SK-N-SH (cell line): ENCODE measurements around the gene GOPC. TPM values are rescaled to one million over a fixed set of nuclear protein-coding genes. Genes with fewer than 3 reads are reported as not detected.

Source experiments
- CTCF ChIA-PET: fragments of 300-600, 350-600 bp; formaldehyde crosslinking; extraction: SDS; loops from one replicate; lab custom pipeline; 2021; lab: Yijun Ruan, JAX
- POLR2A ChIA-PET: fragments of 350-600 bp; sonication (Branson Sonifier 250); formaldehyde crosslinking; extraction: SDS; loops from one replicate; lab custom pipeline; 2020; ENCODE audit warnings: antibody characterized with exemption, inconsistent platforms; lab: Yijun Ruan, JAX
- DNase-seq: peaks from one replicate; pipeline ENCODE4 v3.0.0; 2012
- H2AFZ ChIP-seq: fragments of 200-600 bp; sonication (generic); 2 replicates; pipeline ENCODE4 v1.8.1; 2016; ENCODE audit warnings: antibody characterized with exemption, mild to moderate bottlenecking, low read depth
- H3F3A ChIP-seq: fragments of 200-600 bp; sonication (generic); replicated peaks from 2 replicates; pipeline ENCODE3; 2016; ENCODE audit warnings: antibody characterized with exemption, mild to moderate bottlenecking; ENCODE audit not compliant: insufficient read depth
- H3K27ac ChIP-seq, 2 experiments: fragments of 200-500 bp in 1 of 2; fragments of 200-600 bp in 1 of 2; sonication (Bioruptor generic) in 1 of 2; sonication (generic), shearing (Covaris generic) in 1 of 2; 2 replicates each; pipeline versions ENCODE4 v1.5.1 to v1.6.1; 2014 to 2016; ENCODE audit warnings: low read depth in 2 of 2, inconsistent platforms in 1 of 2, low read length in 1 of 2, mild to moderate bottlenecking in 1 of 2, mixed read lengths in 1 of 2
- H3K27me3 ChIP-seq: fragments of 200-600 bp; sonication (generic), shearing (Covaris generic); 2 replicates; pipeline ENCODE4 v1.6.1; 2016; ENCODE audit warnings: mixed run types; ENCODE audit not compliant: insufficient read depth
- H3K36me3 ChIP-seq, 2 experiments: fragments of 200-500 bp in 1 of 2; fragments of 200-600 bp in 1 of 2; sonication (Bioruptor generic) in 1 of 2; sonication (generic) in 1 of 2; replicated peaks in 1 of 2; 2 replicates each; pipeline versions ENCODE3 to v1.5.1; 2014 to 2016; ENCODE audit warnings: low read length in 1 of 2, mild to moderate bottlenecking in 1 of 2; ENCODE audit not compliant: insufficient read depth in 2 of 2, control insufficient read depth in 1 of 2
- H3K4me1 ChIP-seq, 2 experiments: fragments of 200-500 bp in 1 of 2; fragments of 200-600 bp in 1 of 2; sonication (Bioruptor generic) in 1 of 2; sonication (generic), shearing (Covaris generic) in 1 of 2; 2 replicates each; pipeline versions ENCODE4 v1.5.1 to v1.6.1; 2014 to 2016; ENCODE audit warnings: low read depth in 1 of 2, low read length in 1 of 2, mixed run types in 1 of 2; ENCODE audit not compliant: insufficient read depth in 2 of 2, control insufficient read depth in 1 of 2
- H3K4me2 ChIP-seq: fragments of 200-600 bp; sonication (generic), shearing (Covaris generic); 2 replicates; pipeline ENCODE4 v1.6.1; 2017; ENCODE audit warnings: mixed run types
- H3K4me3 ChIP-seq, 2 experiments: fragments of 200-500 bp in 1 of 2; fragments of 200-600 bp in 1 of 2; sonication (Bioruptor generic) in 1 of 2; sonication (generic), shearing (Covaris generic) in 1 of 2; 2 replicates each; pipeline versions ENCODE4 v1.5.1 to v1.8.1; 2014 to 2016; ENCODE audit warnings: low read depth in 2 of 2, inconsistent platforms in 1 of 2, low read length in 1 of 2, mild to moderate bottlenecking in 1 of 2, mixed read lengths in 1 of 2, moderate library complexity in 1 of 2
- H3K79me2 ChIP-seq: fragments of 200-600 bp; sonication (generic); 2 replicates; pipeline ENCODE4 v1.8.1; 2017; ENCODE audit warnings: mild to moderate bottlenecking; ENCODE audit not compliant: insufficient read depth
- H3K9ac ChIP-seq: fragments of 200-600 bp; sonication (generic); 2 replicates; pipeline ENCODE4 v1.6.1; 2017; ENCODE audit warnings: mixed run types
- H3K9me2 ChIP-seq: fragments of 200-600 bp; sonication (generic); 2 replicates; pipeline ENCODE4 v1.6.1; 2017; ENCODE audit warnings: mixed run types
- H3K9me3 ChIP-seq: fragments of 200-600 bp; sonication (generic); 2 replicates; pipeline ENCODE4 v1.6.1; 2017; ENCODE audit warnings: mixed run types, mild to moderate bottlenecking, moderate library complexity
- H4K20me1 ChIP-seq: fragments of 200-600 bp; sonication (generic); 2 replicates; pipeline ENCODE4 v1.6.1; 2017; ENCODE audit warnings: mild to moderate bottlenecking, mixed run types; ENCODE audit not compliant: insufficient read depth
- CHD2 ChIP-seq: fragments of 150-350 bp; IDR thresholded peaks from 2 replicates; pipeline ENCODE4 v1.6.1; 2018; ENCODE audit warnings: low read length; ENCODE audit not compliant: partially characterized antibody
- EP300 ChIP-seq, 2 experiments: IDR thresholded peaks; 2 replicates each; pipeline versions ENCODE4 v1.4.0 to v1.6.1; 2012; ENCODE audit warnings: borderline replicate concordance in 1 of 2, low read depth in 1 of 2, low read length in 1 of 2
- FOXJ3 ChIP-seq: sonication (generic); formaldehyde crosslinking; IDR thresholded peaks from 2 replicates; pipeline ENCODE4 v1.5.1; 2020; ENCODE audit warnings: mild to moderate bottlenecking, missing genetic modification reagents
- GABPA ChIP-seq: IDR thresholded peaks from 2 replicates; pipeline ENCODE4 v1.4.0; 2012; ENCODE audit warnings: low read depth, mild to moderate bottlenecking
- GATA2 ChIP-seq: sonication (generic); formaldehyde crosslinking; IDR thresholded peaks from 2 replicates; pipeline ENCODE4 v1.5.0; 2020; ENCODE audit warnings: mild to moderate bottlenecking, missing genetic modification reagents
- IRF3 ChIP-seq: fragments of 150-350 bp; IDR thresholded peaks from 2 replicates; pipeline ENCODE4 v1.6.1; 2016; ENCODE audit warnings: mild to moderate bottlenecking, low read depth, low read length
- JUND ChIP-seq: IDR thresholded peaks from 2 replicates; pipeline ENCODE4 v1.4.0; 2012
- MAX ChIP-seq: IDR thresholded peaks from 2 replicates; pipeline ENCODE4 v1.4.0; 2012; ENCODE audit warnings: low read depth
- MXI1 ChIP-seq: IDR thresholded peaks from 2 replicates; pipeline ENCODE4 v1.6.1; 2012; ENCODE audit warnings: mild to moderate bottlenecking, low read depth, low read length, improper control_type of control experiment
- NFIC ChIP-seq: IDR thresholded peaks from 2 replicates; pipeline ENCODE4 v1.4.0; 2012; ENCODE audit warnings: borderline replicate concordance
- NRF1 ChIP-seq: IDR thresholded peaks from 2 replicates; pipeline ENCODE4 v1.6.1; 2012; ENCODE audit warnings: low read depth, mild to moderate bottlenecking, low read length
- PBX3 ChIP-seq: IDR thresholded peaks from 2 replicates; pipeline ENCODE4; 2012
- POLR2AphosphoS5 ChIP-seq: IDR thresholded peaks from 2 replicates; pipeline ENCODE4 v1.6.1; 2012; ENCODE audit warnings: low read depth, low read length
- RCOR1 ChIP-seq: fragments of 150-350 bp; IDR thresholded peaks from 2 replicates; pipeline ENCODE4 v1.6.1; 2017; ENCODE audit warnings: antibody characterized with exemption, low read length
- RFX5 ChIP-seq: IDR thresholded peaks from 2 replicates; pipeline ENCODE4 v1.6.1; 2012; ENCODE audit warnings: mild to moderate bottlenecking, improper control_type of control experiment, low read length
- TCF12 ChIP-seq: IDR thresholded peaks from 2 replicates; pipeline ENCODE4 v1.4.0; 2012
- TEAD4 ChIP-seq: IDR thresholded peaks from 2 replicates; pipeline ENCODE4 v1.4.0; 2012; ENCODE audit warnings: mild to moderate bottlenecking, borderline replicate concordance; ENCODE audit not compliant: insufficient read depth
- WGBS: methylation state at CpG from one replicate; pipeline ENCODE4 v1.1.6; 2017; ENCODE audit warnings: low lambda C conversion rate; 5-methylcytosine and 5-hydroxymethylcytosine counted together
- polyA plus RNA-seq, 3 experiments: library from polyadenylated mRNA; depleted of rRNA; stranded (reverse); fragments of >200 nt; gene quantifications; 2 replicates each; pipeline ENCODE4 v1.2.3, GENCODE V29; 2012

GOPC gene
- polyA plus RNA-seq, 1 of the 3 experiments (the other 2 are of a cell fraction), result 20.8 TPM

- H3K27ac ChIP-seq, result peak overlapping the region; percentile 24 to 50; a peak in 3 of 4 replicates
- H3K9ac ChIP-seq, result no peak overlapping the region
- no peak overlapping the region for H3K4me3 ChIP-seq
- peaks cover 0 to 14% of the 10 kb centered on the region in 2 experiments; a peak in 2 of 4 replicates for H3K4me1 ChIP-seq
- peaks cover 52% of the 10 kb centered on the region for H3K79me2 ChIP-seq
- POLR2A ChIA-PET, result no interaction called here
- H2AFZ ChIP-seq, result no peak overlapping the region
- H3K9me3 ChIP-seq, result no peaks in the 10 kb centered on the region
- TF ChIP-seq PBX3 (peak; percentile 15; the same call in 1 of the 2 replicates), TCF12 (no peak; the same call in 1 of the 2 replicates)
- TF ChIP-seq, all 33 proteins: peak for 1
- H4K20me1 ChIP-seq, result no peaks in the 10 kb centered on the region
- no peak for DNase-seq
- H3K9me2 ChIP-seq, result no peaks in the 10 kb centered on the region
- no peak overlapping the region for H3K4me2 ChIP-seq
- H3K36me3 ChIP-seq, result peaks cover 50 to 70% of the 10 kb centered on the region in 2 experiments
- CTCF ChIA-PET, result interaction anchor here (0.9 to 2.1 kb wide), 4 partner anchors 10 to 19 kb away, joined by 3 to 7 read pairs (median 4); no protein-coding TSS in a partner anchor
- peaks cover 23% of the 10 kb centered on the region for H3F3A ChIP-seq
- no peaks in the 10 kb centered on the region for H3K27me3 ChIP-seq
- WGBS, result 41% methylated on average over 4 of the region's 4 CpGs
These were observed 66.0 kb downstream of the GOPC start for GRCh38 chr6:117536317-117536716.

- Histone ChIP-seq H3K4me2 (no peak overlapping the region), H3K4me3 (no peak overlapping the region), H3K9ac (no peak overlapping the region), H3K27me3 (no peaks in the 10 kb centered on the region), H3K9me3 (no peaks in the 10 kb centered on the region), H3K27ac (peak overlapping the region in 1 of 2 experiments; percentile 24; a peak in 3 of 4 replicates), H3K79me2 (peaks cover 61% of the 10 kb centered on the region), H2AFZ (no peak overlapping the region), H3K36me3 (peaks cover 36 to 58% of the 10 kb centered on the region in 2 experiments), H3K9me2 (no peaks in the 10 kb centered on the region), H3K4me1 (peaks cover 0 to 28% of the 10 kb centered on the region in 2 experiments; a peak in 3 of 4 replicates), H3F3A (peaks cover 31% of the 10 kb centered on the region), H4K20me1 (no peaks in the 10 kb centered on the region)
- 62% methylated on average over 3 of the region's 3 CpGs for WGBS
- ChIA-PET POLR2A (no interaction called here), CTCF (interaction anchor here (1.4 kb wide), 1 partner anchor 12 kb away, joined by 4 read pairs; no protein-coding TSS in a partner anchor)
- no peak for DNase-seq
- TF ChIP-seq MAX, result no peak
- no peak for TF ChIP-seq IRF3
- no peak for TF ChIP-seq FOXJ3 (CRISPR knock-in tag)
- no peak for TF ChIP-seq TEAD4
These were observed 67.3 kb downstream of the GOPC start for GRCh38 chr6:117534974-117535373.

GRCh38 chr6:117533775-117534174, 68.5 kb downstream of the GOPC start:
- H3K79me2 ChIP-seq, result peaks cover 66% of the 10 kb centered on the region
- H3K9ac ChIP-seq, result no peak overlapping the region
- 78% methylated on average over 4 of the region's 4 CpGs for WGBS
- no peak for DNase-seq
- ChIA-PET CTCF (no interaction called here), POLR2A (no interaction called here)
- no peak overlapping the region for H2AFZ ChIP-seq
- H3K4me1 ChIP-seq, result peaks cover 0 to 30% of the 10 kb centered on the region in 2 experiments; a peak in 3 of 4 replicates
- no peak overlapping the region for H3K27ac ChIP-seq
- no peaks in the 10 kb centered on the region for H3K27me3 ChIP-seq
- peaks cover 34 to 55% of the 10 kb centered on the region in 2 experiments for H3K36me3 ChIP-seq
- no peak for TF ChIP-seq MXI1
- no peak for TF ChIP-seq RFX5
- no peak for TF ChIP-seq NFIC
- no peak for TF ChIP-seq TCF12
- no peak for TF ChIP-seq NRF1
- TF ChIP-seq CHD2, result no peak
- TF ChIP-seq POLR2AphosphoS5, result no peak
- TF ChIP-seq RCOR1, result no peak
- no peak for TF ChIP-seq GABPA
- no peak for TF ChIP-seq EP300 (IDR thresholded peaks at IDR 0.05; ENCODE audit: borderline replicate concordance in 1 of 2, low read depth in 1 of 2, low read length in 1 of 2)
- no peak for TF ChIP-seq GATA2 (CRISPR knock-in tag)
- TF ChIP-seq MAX, result no peak
- no peak for TF ChIP-seq JUND
- no peaks in the 10 kb centered on the region for H3K9me3 ChIP-seq
- H3K4me2 ChIP-seq, result no peak overlapping the region
- H3K4me3 ChIP-seq, result no peak overlapping the region
- H3F3A ChIP-seq, result peaks cover 30% of the 10 kb centered on the region
- H4K20me1 ChIP-seq, result no peaks in the 10 kb centered on the region
- no peaks in the 10 kb centered on the region for H3K9me2 ChIP-seq
